Epithelial cell of prostate (primary cell): ENCODE measurements around the gene CALHM1.
"Not testable (repeated sequence)": the region's sequence is repeated elsewhere in the genome, so short reads cannot be mapped to it uniquely, and the experiment has no call there.

Experiments used
- DNase-seq: peaks from one replicate; pipeline ENCODE4 v3.0.0-alpha.2; 2011; ENCODE audit warnings: low read depth, low spot score
- H3K27ac ChIP-seq: fragments of 450-650 bp; 2 replicates; pipeline ENCODE4 v1.5.1; 2017; ENCODE audit warnings: mild to moderate bottlenecking

CALHM1 gene

GRCh38 chr10:103440416-103440815, 18.3 kb downstream of the CALHM1 start:
- DNase-seq, result no peak
- no peak overlapping the region for H3K27ac ChIP-seq

- no peak for DNase-seq
- no peak overlapping the region for H3K27ac ChIP-seq
Observed at GRCh38 chr10:103439776-103440175, 18.9 kb downstream of the CALHM1 start.

GRCh38 chr10:103433858-103434257, 24.8 kb downstream of the CALHM1 start:
- DNase-seq, result no peak
- H3K27ac ChIP-seq, result no peak overlapping the region

GRCh38 chr10:103431902-103432301, 26.8 kb downstream of the CALHM1 start:
- H3K27ac ChIP-seq, result no peak overlapping the region
- no peak for DNase-seq

GRCh38 chr10:103429647-103430046, 29.1 kb downstream of the CALHM1 start:
- no peak overlapping the region for H3K27ac ChIP-seq
- no peak for DNase-seq

- DNase-seq, result no peak
- no peak overlapping the region for H3K27ac ChIP-seq
Observed at GRCh38 chr10:103428989-103429643, 29.6 kb downstream of the CALHM1 start.

GRCh38 chr10:103427866-103428265, 30.8 kb downstream of the CALHM1 start:
- DNase-seq, result no peak
- H3K27ac ChIP-seq, result no peak overlapping the region

- no peak overlapping the region for H3K27ac ChIP-seq
- DNase-seq, result no peak
Observed at GRCh38 chr10:103423748-103424147, 35.0 kb downstream of the CALHM1 start.

- H3K27ac ChIP-seq, result no peak overlapping the region
- DNase-seq, result no peak
Observed at GRCh38 chr10:103419101-103419500, 39.6 kb downstream of the CALHM1 start.

- H3K27ac ChIP-seq, result no peak overlapping the region
- no peak for DNase-seq
Observed at GRCh38 chr10:103417601-103418000, 41.1 kb downstream of the CALHM1 start.

- DNase-seq, H3K27ac ChIP-seq: not testable (repeated sequence)
Observed at GRCh38 chr10:103417148-103417469, 41.6 kb downstream of the CALHM1 start.

GRCh38 chr10:103416436-103417147, 42.1 kb downstream of the CALHM1 start:
- no peak for DNase-seq
- no peak overlapping the region for H3K27ac ChIP-seq

- H3K27ac ChIP-seq, result no peak overlapping the region
- DNase-seq, result no peak
Observed at GRCh38 chr10:103415581-103415980, 43.1 kb downstream of the CALHM1 start.

GRCh38 chr10:103413564-103413963, 45.1 kb downstream of the CALHM1 start:
- no peak for DNase-seq
- no peak overlapping the region for H3K27ac ChIP-seq
